TTC549 (cell line): ENCODE results near the gene MPI.
"Not testable (repeated sequence)": the region's sequence is repeated elsewhere in the genome, so short reads cannot be mapped to it uniquely, and the experiment has no call there.

ENCODE experiments used
- FAIRE-seq: peaks from 2 replicates; lab custom pipeline; 2012; peaks lifted over from hg19 to GRCh38; lab: Jason Lieb, UNC

The MPI gene

GRCh38 chr15:74935193-74935592 is 45.4 kb downstream of the MPI start:
- not testable (repeated sequence) for FAIRE-seq

- FAIRE-seq: no peak
Observed at GRCh38 chr15:74937272-74937589, 47.4 kb downstream of the MPI start.

GRCh38 chr15:74937590-74938371 is 47.9 kb downstream of the MPI start, which contains the start of gene COX5A:
Gene COX5A, minus strand, starts transcription at chr15:74938073. Its CDS starts 59 bp downstream, at chr15:74938014.
- FAIRE-seq: no peak

GRCh38 chr15:74950078-74950908 is 60.5 kb downstream of the MPI start:
- peak; percentile 47 for FAIRE-seq

- FAIRE-seq: no peak
Observed at GRCh38 chr15:74951006-74951405, 61.2 kb downstream of the MPI start.
